Activated T-helper 17 cell treated with anti-CD3 and anti-CD28 coated beads, Interleukin-2, amount 50 U/mL, for 72 hours (primary cell): Measurements from ENCODE around the gene SAP30BP. TPM values are rescaled to one million over a fixed set of nuclear protein-coding genes. Genes with fewer than 3 reads are reported as not detected.

Experiments
- ATAC-seq: fragments of 150-1000 bp; cut with Tn5 transposase; replicated peaks from 2 replicates; pipeline ENCODE4 v1.10.0; 2021; ENCODE audit warnings: mild to moderate bottlenecking, moderate library complexity
- H3K27ac Mint-ChIP-seq: one replicate; pipeline ENCODE4 v1.8.0; 2022; ENCODE audit warnings: mixed read lengths
- H3K27me3 Mint-ChIP-seq: one replicate; pipeline ENCODE4 v1.8.0; 2022; ENCODE audit warnings: mixed read lengths
- H3K36me3 Mint-ChIP-seq: one replicate; pipeline ENCODE4 v1.8.0; 2022; ENCODE audit warnings: low read depth, mild to moderate bottlenecking, mixed read lengths
- H3K4me1 Mint-ChIP-seq: one replicate; pipeline ENCODE4 v1.8.0; 2022; ENCODE audit warnings: mixed read lengths
- H3K4me3 Mint-ChIP-seq: one replicate; pipeline ENCODE4 v1.8.0; 2022; ENCODE audit warnings: mild to moderate bottlenecking, mixed read lengths
- H3K9me3 Mint-ChIP-seq: one replicate; pipeline ENCODE4 v1.8.0; 2022; ENCODE audit warnings: mixed read lengths
- total RNA-seq, 2 donors: library from RNA; stranded (reverse); gene quantifications; one replicate each; pipeline ENCODE4 v1.2.3, GENCODE V29; 2022

Gene SAP30BP
- total RNA-seq, 2 donors from 2014 or later: 68.1 to 90.0 TPM

- no peak overlapping the region for H3K4me3 Mint-ChIP-seq
- no peak for ATAC-seq
These were observed 69.2 kb downstream of the SAP30BP start for GRCh38 chr17:75736173-75736835.

DNA sequence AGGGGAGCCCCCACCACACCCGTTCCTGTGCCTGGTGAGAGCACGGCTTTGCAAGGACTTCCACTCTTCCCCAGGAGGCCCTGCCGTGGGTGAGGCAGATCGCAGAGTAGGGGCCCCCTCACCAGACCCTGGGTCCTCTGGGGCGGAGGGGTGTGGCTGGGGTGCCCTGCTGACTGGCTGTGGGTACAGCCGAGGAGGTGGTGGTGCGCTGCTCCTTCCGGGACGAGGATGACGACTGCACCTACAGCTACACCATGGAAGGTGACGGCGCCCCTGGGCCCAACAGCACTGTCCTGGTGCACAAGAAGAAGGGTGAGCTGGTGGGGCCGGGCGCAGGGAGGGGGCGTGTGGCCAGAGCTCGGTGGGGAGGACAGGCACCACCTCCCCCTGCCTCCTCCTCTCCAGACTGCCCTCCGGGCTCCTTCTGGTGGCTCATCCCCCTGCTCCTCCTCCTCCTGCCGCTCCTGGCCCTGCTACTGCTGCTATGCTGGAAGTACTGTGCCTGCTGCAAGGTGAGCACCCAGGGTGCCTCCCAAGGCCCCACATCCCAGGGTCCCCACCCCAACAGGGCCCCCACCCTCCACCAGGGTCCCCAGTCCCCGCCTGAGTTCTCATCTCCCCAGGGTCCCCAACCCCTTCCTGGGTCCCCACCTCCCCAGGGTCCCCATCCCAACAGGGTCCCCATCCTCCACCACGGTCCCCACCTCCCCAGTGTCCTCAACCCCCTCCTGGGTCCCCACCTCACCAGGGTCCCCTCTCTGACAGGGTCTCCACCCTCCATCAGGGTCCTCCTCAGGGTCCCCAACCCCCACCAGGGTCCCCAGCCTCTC, 70.2 kb downstream of the SAP30BP start:
- peaks cover 3% of the 10 kb centered on the region for H3K27me3 Mint-ChIP-seq
- H3K4me1 Mint-ChIP-seq: peaks cover 4% of the 10 kb centered on the region
- no peak overlapping the region for H3K4me3 Mint-ChIP-seq
- ATAC-seq: no peak
- H3K27ac Mint-ChIP-seq: no peak overlapping the region
- no peaks in the 10 kb centered on the region for H3K9me3 Mint-ChIP-seq
- no peaks in the 10 kb centered on the region for H3K36me3 Mint-ChIP-seq

More at GRCh38 chr17:75736173-75736835, 69.2 kb downstream of the SAP30BP start:
- H3K27me3 Mint-ChIP-seq: peaks cover 3% of the 10 kb centered on the region
- peaks cover 4% of the 10 kb centered on the region for H3K4me1 Mint-ChIP-seq
- no peak overlapping the region for H3K27ac Mint-ChIP-seq
- H3K36me3 Mint-ChIP-seq: no peaks in the 10 kb centered on the region
- H3K9me3 Mint-ChIP-seq: no peaks in the 10 kb centered on the region

DNA sequence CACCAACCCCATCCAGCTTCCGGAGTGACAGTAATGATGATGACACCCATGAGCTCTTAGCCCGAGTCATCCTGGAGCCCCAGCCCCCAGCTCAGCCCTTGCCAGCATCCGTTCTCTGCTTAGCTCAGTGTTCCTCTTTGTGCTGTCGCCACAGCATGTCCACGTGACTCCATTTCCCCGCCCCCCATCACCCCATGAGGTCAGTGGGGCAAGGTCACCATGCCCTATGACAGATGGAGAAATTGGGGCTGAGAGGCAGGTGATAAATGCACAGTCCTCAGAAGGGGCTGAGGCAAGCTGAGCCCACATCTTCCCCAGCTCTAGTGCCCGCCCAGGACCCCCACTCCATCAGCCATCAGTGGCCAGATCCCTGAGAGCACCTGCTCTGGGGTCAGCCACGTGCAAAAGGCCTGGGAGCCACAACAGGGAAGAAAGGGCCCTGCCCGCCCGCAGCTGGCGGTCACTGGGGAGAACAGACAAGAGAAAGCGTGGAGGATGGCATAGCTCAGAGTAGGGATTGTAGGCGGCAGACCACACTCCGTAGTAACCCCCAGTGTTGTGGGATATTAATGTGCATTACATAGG, 71.2 kb downstream of the SAP30BP start:
- H3K27me3 Mint-ChIP-seq: peaks cover 3% of the 10 kb centered on the region
- H3K4me3 Mint-ChIP-seq: no peak overlapping the region
- H3K4me1 Mint-ChIP-seq: peaks cover 4% of the 10 kb centered on the region
- peak; percentile 68 for ATAC-seq
- no peaks in the 10 kb centered on the region for H3K9me3 Mint-ChIP-seq
- peak overlapping the region; percentile 38 for H3K27ac Mint-ChIP-seq
- no peaks in the 10 kb centered on the region for H3K36me3 Mint-ChIP-seq

- ATAC-seq: no peak
- Mint-ChIP-seq H3K36me3 (no peaks in the 10 kb centered on the region), H3K27me3 (peaks cover 3% of the 10 kb centered on the region), H3K4me1 (peaks cover 4% of the 10 kb centered on the region), H3K27ac (no peak overlapping the region), H3K4me3 (no peak overlapping the region), H3K9me3 (no peaks in the 10 kb centered on the region)
These were observed 72.0 kb downstream of the SAP30BP start for GRCh38 chr17:75739174-75739573.

DNA sequence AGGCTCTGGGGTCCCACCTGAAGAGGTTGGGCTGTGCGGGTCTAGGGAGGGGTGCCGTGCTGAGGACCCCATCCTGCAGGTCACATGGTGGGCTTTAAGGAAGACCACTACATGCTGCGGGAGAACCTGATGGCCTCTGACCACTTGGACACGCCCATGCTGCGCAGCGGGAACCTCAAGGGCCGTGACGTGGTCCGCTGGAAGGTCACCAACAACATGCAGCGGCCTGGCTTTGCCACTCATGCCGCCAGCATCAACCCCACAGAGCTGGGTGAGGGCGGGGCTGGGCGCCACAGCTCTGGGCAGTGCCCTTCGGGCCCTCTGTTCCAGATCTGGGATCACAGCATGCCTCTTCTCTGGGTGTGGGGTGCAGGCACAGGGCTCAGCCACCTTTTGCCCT, 72.7 kb downstream of the SAP30BP start:
- Mint-ChIP-seq H3K27ac (no peak overlapping the region), H3K27me3 (peaks cover 3% of the 10 kb centered on the region), H3K9me3 (no peaks in the 10 kb centered on the region), H3K36me3 (no peaks in the 10 kb centered on the region), H3K4me3 (no peak overlapping the region), H3K4me1 (peaks cover under 1% of the 10 kb centered on the region)
- no peak for ATAC-seq

DNA sequence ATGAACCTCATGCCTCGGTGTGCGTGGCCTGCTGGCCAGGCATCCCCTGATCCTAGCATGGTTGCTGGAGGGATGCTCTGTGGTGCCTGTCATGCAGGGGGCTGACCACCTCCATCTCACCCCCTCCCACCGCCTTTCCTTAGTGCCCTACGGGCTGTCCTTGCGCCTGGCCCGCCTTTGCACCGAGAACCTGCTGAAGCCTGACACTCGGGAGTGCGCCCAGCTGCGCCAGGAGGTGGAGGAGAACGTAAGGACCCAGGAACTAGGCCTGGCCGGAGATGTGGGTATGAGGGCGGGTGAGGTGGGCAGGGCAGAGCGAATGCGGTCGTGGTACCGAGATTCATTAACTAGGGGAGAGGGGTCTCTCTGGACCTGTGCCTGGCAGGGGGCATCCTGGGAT, 73.1 kb downstream of the SAP30BP start:
- Mint-ChIP-seq H3K9me3 (no peaks in the 10 kb centered on the region), H3K4me1 (no peaks in the 10 kb centered on the region), H3K36me3 (no peaks in the 10 kb centered on the region), H3K27me3 (peaks cover 3% of the 10 kb centered on the region), H3K4me3 (no peak overlapping the region), H3K27ac (no peak overlapping the region)
- no peak for ATAC-seq

- Mint-ChIP-seq H3K4me3 (no peak overlapping the region), H3K27me3 (peaks cover 3% of the 10 kb centered on the region), H3K4me1 (no peaks in the 10 kb centered on the region), H3K36me3 (no peaks in the 10 kb centered on the region), H3K27ac (no peak overlapping the region), H3K9me3 (no peaks in the 10 kb centered on the region)
- ATAC-seq: no peak
These were observed 73.5 kb downstream of the SAP30BP start for GRCh38 chr17:75740631-75741077.

- H3K27me3 Mint-ChIP-seq: peaks cover 3% of the 10 kb centered on the region
- no peaks in the 10 kb centered on the region for H3K36me3 Mint-ChIP-seq
- H3K9me3 Mint-ChIP-seq: no peaks in the 10 kb centered on the region
- H3K27ac Mint-ChIP-seq: no peak overlapping the region
- no peak overlapping the region for H3K4me3 Mint-ChIP-seq
- no peak for ATAC-seq
- no peaks in the 10 kb centered on the region for H3K4me1 Mint-ChIP-seq
These were observed 75.2 kb downstream of the SAP30BP start for GRCh38 chr17:75742337-75742736.

DNA sequence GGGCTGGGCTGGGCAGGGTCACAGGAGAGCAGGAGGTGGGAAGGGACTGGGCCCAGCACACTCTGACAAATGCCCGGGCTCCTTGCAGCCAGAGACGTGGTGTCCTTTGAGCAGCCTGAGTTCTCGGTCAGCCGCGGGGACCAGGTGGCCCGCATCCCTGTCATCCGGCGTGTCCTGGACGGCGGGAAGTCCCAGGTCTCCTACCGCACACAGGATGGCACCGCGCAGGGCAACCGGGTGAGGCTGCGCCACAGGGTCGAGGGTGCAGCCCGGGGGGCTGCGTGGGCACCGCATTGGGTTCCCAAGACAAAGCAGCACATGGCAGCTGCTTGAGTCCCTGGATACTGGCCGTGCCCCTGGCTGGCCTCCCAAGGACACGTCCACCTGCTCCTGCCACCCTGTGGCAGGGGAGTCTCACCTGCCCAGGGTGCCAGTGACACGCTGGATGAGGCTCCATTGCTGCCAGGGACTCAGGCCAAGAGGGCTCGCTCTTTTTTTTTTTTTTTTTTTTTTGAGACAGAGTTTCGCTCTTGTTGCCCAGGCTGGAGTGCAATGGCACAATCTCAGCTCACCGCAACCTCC, 76.6 kb downstream of the SAP30BP start:
- Mint-ChIP-seq H3K36me3 (no peaks in the 10 kb centered on the region), H3K27ac (no peak overlapping the region), H3K27me3 (peaks cover 3% of the 10 kb centered on the region), H3K4me3 (no peak overlapping the region), H3K4me1 (peaks cover 4% of the 10 kb centered on the region), H3K9me3 (no peaks in the 10 kb centered on the region)
- no peak for ATAC-seq

GRCh38 chr17:75748706-75749105, 81.6 kb downstream of the SAP30BP start:
- no peak for ATAC-seq

DNA sequence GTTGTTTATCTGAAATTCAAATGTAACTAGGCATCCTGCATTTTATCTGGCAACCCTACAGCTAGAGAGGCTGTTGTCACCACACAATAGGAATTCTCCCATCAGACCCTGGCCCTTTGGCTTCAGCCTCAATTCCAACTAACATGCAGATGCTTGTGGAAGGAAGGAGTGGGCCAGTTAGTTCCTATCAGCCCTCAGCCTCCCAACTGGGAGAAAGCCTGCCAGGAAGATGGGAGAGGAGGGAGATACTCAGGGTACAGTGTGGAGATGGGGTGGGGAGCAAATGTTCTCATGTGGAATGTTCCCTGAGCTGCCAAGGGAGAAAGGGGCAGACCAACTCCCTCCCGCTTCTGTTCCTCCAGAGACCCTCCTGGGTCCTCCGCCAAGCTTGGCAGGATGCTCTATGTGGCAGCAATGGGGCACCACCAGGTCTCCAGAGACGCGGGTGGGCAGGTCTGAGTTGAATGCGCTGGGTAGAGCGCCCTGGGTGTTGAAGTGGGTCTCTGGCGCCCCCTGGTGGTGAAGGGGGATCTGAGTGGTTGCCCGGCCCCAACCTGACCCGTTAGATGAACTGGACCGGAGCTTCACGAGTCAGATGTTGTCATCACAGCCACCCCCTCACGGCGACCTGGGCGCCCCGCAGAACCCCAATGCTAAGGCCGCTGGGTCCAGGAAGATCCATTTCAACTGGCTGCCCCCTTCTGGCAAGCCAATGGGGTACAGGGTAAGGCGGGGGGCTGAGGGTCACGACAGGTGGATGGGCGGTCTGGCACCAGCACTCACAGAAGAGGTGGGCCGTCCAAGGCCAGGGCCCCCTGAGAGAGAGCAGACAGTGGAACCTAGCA, 82.6 kb downstream of the SAP30BP start:
- Mint-ChIP-seq H3K36me3 (no peaks in the 10 kb centered on the region), H3K27me3 (peaks cover 3% of the 10 kb centered on the region), H3K27ac (no peak overlapping the region), H3K9me3 (no peaks in the 10 kb centered on the region), H3K4me1 (peaks cover 7% of the 10 kb centered on the region), H3K4me3 (no peak overlapping the region)
- peak; percentile 69 for ATAC-seq

More at GRCh38 chr17:75748706-75749105, 81.6 kb downstream of the SAP30BP start:
- Mint-ChIP-seq H3K4me1 (peaks cover 4% of the 10 kb centered on the region), H3K27me3 (peaks cover 3% of the 10 kb centered on the region), H3K27ac (no peak overlapping the region), H3K36me3 (no peaks in the 10 kb centered on the region), H3K4me3 (no peak overlapping the region), H3K9me3 (no peaks in the 10 kb centered on the region)

GRCh38 chr17:75750661-75751423, 83.7 kb downstream of the SAP30BP start:
- Mint-ChIP-seq H3K27ac (no peak overlapping the region), H3K4me1 (peaks cover 10% of the 10 kb centered on the region), H3K27me3 (peaks cover 3% of the 10 kb centered on the region), H3K4me3 (no peak overlapping the region), H3K36me3 (no peaks in the 10 kb centered on the region), H3K9me3 (no peaks in the 10 kb centered on the region)
- ATAC-seq: no peak

DNA sequence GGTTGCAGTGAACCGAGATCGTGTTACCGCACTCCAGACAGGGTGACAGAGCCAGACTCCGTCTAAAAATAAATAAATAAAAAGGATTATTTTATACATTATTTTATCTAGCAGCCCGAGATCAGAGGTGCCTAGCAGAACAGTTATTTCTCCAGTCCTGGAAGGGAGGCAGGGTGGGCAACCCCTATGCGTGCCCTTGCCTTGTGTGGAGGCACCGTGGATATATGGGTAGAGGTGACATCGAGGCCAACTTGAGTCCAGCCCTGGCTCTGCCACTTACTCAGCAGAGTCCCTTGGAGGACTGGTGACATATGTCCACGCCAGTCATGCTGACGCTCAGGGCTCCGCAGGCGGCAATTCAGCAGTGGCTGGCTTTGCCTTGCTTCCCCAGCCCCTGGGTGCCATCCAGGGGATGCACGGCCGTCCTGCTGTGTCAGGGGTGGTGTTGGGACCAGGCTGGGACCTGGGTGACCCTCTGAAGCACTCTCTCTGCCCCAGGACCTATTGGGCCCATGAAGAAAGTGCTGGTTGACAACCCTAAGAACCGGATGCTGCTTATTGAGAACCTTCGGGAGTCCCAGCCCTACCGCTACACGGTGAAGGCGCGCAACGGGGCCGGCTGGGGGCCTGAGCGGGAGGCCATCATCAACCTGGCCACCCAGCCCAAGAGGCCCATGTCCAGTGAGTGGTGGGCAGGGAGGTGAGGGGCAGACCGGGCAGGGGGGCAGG, 84.7 kb downstream of the SAP30BP start:
- peaks cover 10% of the 10 kb centered on the region for H3K4me1 Mint-ChIP-seq
- no peaks in the 10 kb centered on the region for H3K9me3 Mint-ChIP-seq
- no peak overlapping the region for H3K4me3 Mint-ChIP-seq
- peaks cover 3% of the 10 kb centered on the region for H3K27me3 Mint-ChIP-seq
- no peaks in the 10 kb centered on the region for H3K36me3 Mint-ChIP-seq
- H3K27ac Mint-ChIP-seq: no peak overlapping the region
- ATAC-seq: no peak
